Uterus (tissue), 2 donors: ENCODE measurements around the gene SRGAP1.

Experiments used
- CTCF ChIP-seq, 4 experiments: fragments of 200-600 bp in 2 of 4; fragments of 450-650 bp in 2 of 4; sonication (generic) in 2 of 4; IDR thresholded peaks; one replicate each; pipeline ENCODE4 v1.5.1; 2016 to 2019; ENCODE audit warnings: antibody characterized with exemption in 4 of 4, mild to moderate bottlenecking in 2 of 4, moderate library complexity in 1 of 4
- POLR2A ChIP-seq, 2 donors: fragments of 450-650 bp; IDR thresholded peaks; one replicate each; pipeline ENCODE4 v1.6.1; 2016; ENCODE audit warnings: antibody characterized with exemption in 2 of 2, mild to moderate bottlenecking in 1 of 2, moderate library complexity in 1 of 2

GRCh38 chr12:63998584-63998983 is 154.1 kb downstream of the SRGAP1 start:
- TF ChIP-seq CTCF (IDR thresholded peaks at IDR 0.05): no peak
- no peak for TF ChIP-seq POLR2A (IDR thresholded peaks at IDR 0.05)
